ENCODE data around the gene LTBP3. TPM values are rescaled to one million over a fixed set of nuclear protein-coding genes. Genes with fewer than 3 reads are reported as not detected.

Gene LTBP3
- total and polyA plus RNA-seq, 2 of the 13 experiments (the other 11 are each of a cell fraction or from before 2014, with no cell fraction given): 12.2 to 68.1 TPM

DNA sequence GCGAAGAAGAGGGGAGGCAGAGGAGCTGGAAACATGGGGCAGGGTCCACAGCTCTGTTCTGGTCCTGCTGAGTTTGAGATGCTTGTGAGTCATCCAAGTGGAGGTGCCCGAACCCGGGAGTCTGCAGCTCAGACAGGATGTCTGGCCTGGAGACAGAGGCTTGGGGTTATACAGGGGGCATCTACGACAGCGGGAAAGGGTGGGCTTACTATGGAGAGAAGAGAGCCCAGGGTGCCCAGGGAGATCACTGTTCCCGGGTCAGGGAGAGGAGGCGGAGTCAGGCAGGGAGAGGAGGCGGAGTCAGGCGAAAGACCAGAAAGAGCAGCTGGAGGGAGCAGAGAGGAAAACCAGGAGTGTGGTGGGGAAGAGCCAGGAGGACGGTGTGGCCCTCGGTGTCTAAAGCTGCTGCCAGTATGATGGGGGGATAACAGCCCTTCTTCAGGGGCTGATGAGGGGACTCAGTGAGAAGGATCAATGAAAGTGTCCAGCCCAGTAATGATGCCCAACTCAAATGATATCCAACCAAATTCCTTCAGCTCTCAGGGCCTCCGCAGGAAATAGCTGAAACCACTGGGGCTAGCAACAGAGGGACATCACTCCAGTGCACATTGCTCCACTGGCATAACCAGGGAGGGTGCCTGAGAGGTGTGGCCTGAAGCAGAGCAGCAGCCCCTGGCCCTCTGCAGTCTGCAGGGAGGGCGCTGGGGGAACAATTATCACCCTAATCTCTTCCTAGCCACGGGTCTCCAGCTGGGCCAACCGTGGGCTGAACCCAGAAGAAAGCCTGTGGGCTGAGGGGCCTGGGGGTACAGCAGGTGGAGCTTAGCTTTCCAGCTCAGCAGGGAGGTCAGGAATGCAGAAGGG lies 2.6 kb upstream of the LTBP3 start:
- Histone ChIP-seq H3K9ac (ENCODE audit: insufficient read depth, low read depth, low read length) (no peak overlapping the region), H3K4me3 (replicated peaks in 1 of 3; ENCODE audit: insufficient read depth in 1 of 3, low read depth in 2 of 3, low read length in 3 of 3) (peak overlapping the region in 2 of 3 experiments; percentile 9 to 59; a peak in 1 of 6 replicates), H3K4me1 (ENCODE audit: insufficient read depth, low read length) (peaks cover 63% of the 10 kb centered on the region), H3K36me3 (replicated peaks in 1 of 2; ENCODE audit: control insufficient read depth in 1 of 2, insufficient read depth in 2 of 2, low read length in 2 of 2) (no peaks in the 10 kb centered on the region), H3K27ac (ENCODE audit: extremely low read length, insufficient read depth, low read length) (no peak overlapping the region), H2AFZ (ENCODE audit: low read length) (no peak overlapping the region), H4K20me1 (ENCODE audit: insufficient read depth, low read length) (no peaks in the 10 kb centered on the region), H3K79me2 (ENCODE audit: insufficient read depth, low read length) (peaks cover 8% of the 10 kb centered on the region), H3K27me3 (ENCODE audit: control insufficient read depth in 1 of 2, insufficient read depth in 2 of 2, low read length in 2 of 2) (no peaks in the 10 kb centered on the region), H3K4me2 (ENCODE audit: low read depth, low read length) (peak overlapping the region; percentile 97), H3K9me3 (ENCODE audit: low read length) (no peaks in the 10 kb centered on the region)
- ATAC-seq (peak; percentile 37), DNase-seq (ENCODE audit: low spot score) (no peak), FAIRE-seq (no peak)
- WGBS (ENCODE audit: low lambda C conversion rate): 2% methylated on average over 11 of the region's 15 CpGs
- no TSS peak for BruUV-seq (replicated peaks)
- POLR2A ChIA-PET: interaction anchor here (0.6 to 3.4 kb wide), 12 partner anchors 9 to 138 kb away, joined by 3 to 34 read pairs (median 7); partner anchors contain the start of genes EHBP1L1, FAM89B, MALAT1 and NEAT1
- CTCF ChIA-PET (ENCODE audit: low intra/inter-chr PET ratio, low total read pairs): no interaction called here
- intact Hi-C loops (cut with micrococcal nuclease; ENCODE audit: unreplicated experiment): loop anchor here (2.0 kb wide), 1 partner anchor 20 kb away; no protein-coding TSS in a partner anchor
- in situ Hi-C loops (cut with HindIII; ENCODE audit: extremely low pct_ligation_motif_present, low pct_unique_long_range_greater_than_20kb): no loop called here
- 0 out of 2 replicates have a peak, but pooled peaks have one; percentile 29 for TF ChIP-seq IRF9 (CRISPR knock-in tag; IDR thresholded peaks at IDR 0.05; ENCODE audit: borderline replicate concordance)
- peak; percentile 92 for TF ChIP-seq PRDM15 (CRISPR knock-in tag; IDR thresholded peaks at IDR 0.05)
- TF ChIP-seq, protein P1, sequence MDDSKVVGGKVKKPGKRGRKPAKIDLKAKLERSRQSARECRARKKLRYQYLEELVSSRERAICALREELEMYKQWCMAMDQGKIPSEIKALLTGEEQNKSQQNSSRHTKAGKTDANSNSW (CRISPR knock-in tag; IDR thresholded peaks at IDR 0.05; ENCODE audit: borderline replicate concordance): no peak
- TF ChIP-seq, protein P2, sequence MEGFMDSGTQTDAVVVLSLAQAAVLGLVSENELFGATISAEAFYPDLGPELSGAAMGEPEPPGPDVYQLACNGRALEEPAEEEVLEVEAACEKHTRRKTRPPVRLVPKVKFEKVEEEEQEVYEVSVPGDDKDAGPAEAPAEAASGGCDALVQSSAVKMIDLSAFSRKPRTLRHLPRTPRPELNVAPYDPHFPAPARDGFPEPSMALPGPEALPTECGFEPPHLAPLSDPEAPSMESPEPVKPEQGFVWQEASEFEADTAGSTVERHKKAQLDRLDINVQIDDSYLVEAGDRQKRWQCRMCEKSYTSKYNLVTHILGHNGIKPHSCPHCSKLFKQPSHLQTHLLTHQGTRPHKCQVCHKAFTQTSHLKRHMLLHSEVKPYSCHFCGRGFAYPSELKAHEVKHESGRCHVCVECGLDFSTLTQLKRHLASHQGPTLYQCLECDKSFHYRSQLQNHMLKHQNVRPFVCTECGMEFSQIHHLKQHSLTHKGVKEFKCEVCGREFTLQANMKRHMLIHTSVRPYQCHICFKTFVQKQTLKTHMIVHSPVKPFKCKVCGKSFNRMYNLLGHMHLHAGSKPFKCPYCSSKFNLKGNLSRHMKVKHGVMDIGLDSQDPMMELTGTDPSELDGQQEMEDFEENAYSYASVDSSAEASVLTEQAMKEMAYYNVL (CRISPR knock-in tag; IDR thresholded peaks at IDR 0.05; ENCODE audit: borderline replicate concordance): no peak
- TF ChIP-seq PREB (CRISPR knock-in tag; IDR thresholded peaks at IDR 0.05): no peak
- 0 out of 2 replicates have a peak, but pooled peaks have one; percentile 35 for TF ChIP-seq ZNF350 (CRISPR knock-in tag; IDR thresholded peaks at IDR 0.05; ENCODE audit: borderline replicate concordance, low read depth)
- TF ChIP-seq SALL1 (CRISPR knock-in tag; IDR thresholded peaks at IDR 0.05): 0 out of 2 replicates have a peak, but pooled peaks have one; percentile 9
- no peak for TF ChIP-seq SP140L (CRISPR knock-in tag; IDR thresholded peaks at IDR 0.05; ENCODE audit: borderline replicate concordance)
- peak; percentile 19; the same call in 1 of the 2 replicates for TF ChIP-seq KDM2A (CRISPR knock-in tag; IDR thresholded peaks at IDR 0.05; ENCODE audit: borderline replicate concordance, low read depth)
- no peak for TF ChIP-seq ZNF83 (CRISPR knock-in tag; IDR thresholded peaks at IDR 0.05; ENCODE audit: borderline replicate concordance)
